ENCODE measurements around the gene FOXC1.
A peak's percentile ranks its signal among the peaks of the same experiment; 100 is the strongest.

FOXC1 gene

GRCh38 chr6:1634081-1634480 is 24.4 kb downstream of the FOXC1 start:
- FAIRE-seq (no peak), DNase-seq (ENCODE audit: insufficient read length, low spot score) (no peak)
- no peak for TF ChIP-seq POLR2A (IDR thresholded peaks at IDR 0.05; ENCODE audit: low read depth, low read length)

GRCh38 chr6:1635305-1636010 is 25.7 kb downstream of the FOXC1 start:
- FAIRE-seq, result no peak
- TF ChIP-seq POLR2A (IDR thresholded peaks at IDR 0.05; ENCODE audit: low read depth, low read length), result no peak

GRCh38 chr6:1636272-1636825 is 26.6 kb downstream of the FOXC1 start:
- DNase-seq (ENCODE audit: insufficient read length, low spot score) (no peak), FAIRE-seq (no peak)
- TF ChIP-seq POLR2A (IDR thresholded peaks at IDR 0.05; ENCODE audit: low read depth, low read length), result no peak

More at GRCh38 chr6:1635305-1636010, 25.7 kb downstream of the FOXC1 start:
- DNase-seq (ENCODE audit: insufficient read length, low spot score), result no peak

GRCh38 chr6:1636971-1637871 is 27.5 kb downstream of the FOXC1 start:
- FAIRE-seq, result peak; percentile 6
- no peak for DNase-seq (ENCODE audit: insufficient read length, low spot score)
- no peak for TF ChIP-seq POLR2A (IDR thresholded peaks at IDR 0.05; ENCODE audit: low read depth, low read length)

GRCh38 chr6:1639430-1639829 is 29.7 kb downstream of the FOXC1 start:
- no peak for DNase-seq (ENCODE audit: insufficient read length, low spot score)
- FAIRE-seq, result no peak
- no peak for TF ChIP-seq POLR2A (IDR thresholded peaks at IDR 0.05; ENCODE audit: low read depth, low read length)

- DNase-seq (ENCODE audit: insufficient read length, low spot score), result no peak
- no peak for TF ChIP-seq POLR2A (IDR thresholded peaks at IDR 0.05; ENCODE audit: low read depth, low read length)
- FAIRE-seq, result no peak
These were observed 30.8 kb downstream of the FOXC1 start for GRCh38 chr6:1640476-1640875.

GRCh38 chr6:1641343-1641885 is 31.7 kb downstream of the FOXC1 start:
- TF ChIP-seq POLR2A (IDR thresholded peaks at IDR 0.05; ENCODE audit: low read depth, low read length), result no peak
- FAIRE-seq, result no peak
- DNase-seq (ENCODE audit: insufficient read length, low spot score), result peak; percentile 66

- TF ChIP-seq POLR2A (IDR thresholded peaks at IDR 0.05; ENCODE audit: low read depth, low read length), result no peak
- DNase-seq (ENCODE audit: insufficient read length, low spot score), result no peak
- FAIRE-seq, result no peak
These were observed 33.4 kb downstream of the FOXC1 start for GRCh38 chr6:1643111-1643510.

GRCh38 chr6:1643830-1644445 is 34.2 kb downstream of the FOXC1 start:
- FAIRE-seq, result no peak
- DNase-seq (ENCODE audit: insufficient read length, low spot score), result no peak
- no peak for TF ChIP-seq POLR2A (IDR thresholded peaks at IDR 0.05; ENCODE audit: low read depth, low read length)

GRCh38 chr6:1644516-1645060 is 34.9 kb downstream of the FOXC1 start:
- no peak for TF ChIP-seq POLR2A (IDR thresholded peaks at IDR 0.05; ENCODE audit: low read depth, low read length)
- DNase-seq (ENCODE audit: insufficient read length, low spot score) (no peak), FAIRE-seq (no peak)

GRCh38 chr6:1645466-1646185 is 35.9 kb downstream of the FOXC1 start:
- FAIRE-seq (no peak), DNase-seq (ENCODE audit: insufficient read length, low spot score) (no peak)
- no peak for TF ChIP-seq POLR2A (IDR thresholded peaks at IDR 0.05; ENCODE audit: low read depth, low read length)

- TF ChIP-seq POLR2A (IDR thresholded peaks at IDR 0.05; ENCODE audit: low read depth, low read length), result no peak
- FAIRE-seq, result no peak
These were observed 41.6 kb downstream of the FOXC1 start for GRCh38 chr6:1651362-1651761.

GRCh38 chr6:1652842-1653241 is 43.1 kb downstream of the FOXC1 start:
- TF ChIP-seq POLR2A (IDR thresholded peaks at IDR 0.05; ENCODE audit: low read depth, low read length), result no peak
- no peak for FAIRE-seq
- no peak for DNase-seq (ENCODE audit: insufficient read length, low spot score)

More at GRCh38 chr6:1651362-1651761, 41.6 kb downstream of the FOXC1 start:
- DNase-seq (ENCODE audit: insufficient read length, low spot score), result no peak
